ENCODE data around the gene MGRN1.
A peak's percentile ranks its signal among the peaks of the same experiment; 100 is the strongest.

Gene MGRN1

DNA sequence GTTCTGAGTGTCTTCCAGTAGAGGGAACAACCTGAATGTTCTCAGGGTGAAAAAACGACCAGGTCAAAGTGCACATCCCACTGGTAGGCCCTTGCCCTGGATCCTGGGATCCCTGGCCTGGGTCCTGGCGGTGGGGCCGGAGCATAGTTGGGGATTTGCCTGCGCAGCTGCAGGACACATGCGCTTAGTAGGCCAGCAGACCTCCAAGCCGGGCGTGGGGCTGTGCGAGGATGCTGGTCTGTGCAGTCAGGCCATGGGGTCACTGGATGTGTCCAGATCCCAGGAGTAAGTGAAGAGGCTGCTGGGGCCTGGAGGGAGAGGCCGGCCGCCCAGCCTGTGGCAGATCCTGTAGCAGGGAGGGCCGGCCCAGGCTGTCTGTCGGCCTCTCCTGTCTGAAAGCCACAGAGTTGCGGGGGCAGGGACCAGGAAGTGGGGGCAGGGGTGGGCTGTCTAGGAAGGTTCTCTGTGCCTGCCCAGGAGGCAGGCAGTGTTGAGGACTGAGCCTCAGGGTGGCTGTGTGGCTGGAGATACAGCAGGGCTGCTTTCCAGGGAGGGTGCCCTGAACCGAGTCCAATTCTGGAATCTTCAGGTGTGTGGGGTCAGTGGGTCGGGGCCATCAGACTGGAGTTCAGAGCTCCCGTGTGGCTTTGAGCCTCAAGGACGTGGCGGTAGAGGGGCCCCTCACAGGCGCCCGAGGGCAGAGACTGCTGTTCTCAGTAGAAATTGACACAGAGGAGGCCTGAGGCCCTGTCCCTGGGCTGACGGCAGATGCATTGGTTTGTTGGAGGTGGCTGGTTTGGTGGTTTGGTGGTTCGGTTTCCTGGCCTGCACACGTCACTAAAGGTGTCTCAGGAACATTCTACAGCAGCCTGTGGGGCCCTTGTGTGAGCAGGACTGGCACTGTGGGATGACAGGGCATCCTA is 51.5 kb downstream of the MGRN1 start:
- peak in 1 of 2 donors; percentile 29 for DNase-seq (ENCODE audit: low read depth in 2 of 2)

DNA sequence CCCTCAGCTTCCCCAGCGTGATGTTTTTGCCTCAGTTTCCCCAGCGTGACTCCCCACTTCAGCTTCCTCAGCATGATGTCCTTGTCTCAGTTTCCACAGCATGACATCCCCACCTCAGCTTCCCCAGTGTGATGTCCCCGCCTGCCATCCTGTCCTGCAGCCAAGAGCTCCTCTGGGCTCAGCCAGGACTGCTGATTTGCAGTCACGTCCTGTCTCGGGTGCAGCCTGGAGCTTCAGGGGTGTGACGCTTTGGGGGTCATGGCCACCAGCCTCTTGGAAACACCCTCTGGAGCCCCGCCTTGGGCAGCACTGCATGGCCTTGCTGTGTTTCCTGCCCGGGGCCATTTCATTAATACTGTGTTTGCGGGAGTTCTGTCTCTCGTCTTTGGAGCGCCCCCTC is 52.2 kb downstream of the MGRN1 start:
- no peak for DNase-seq (ENCODE audit: low read depth in 2 of 2)

DNA sequence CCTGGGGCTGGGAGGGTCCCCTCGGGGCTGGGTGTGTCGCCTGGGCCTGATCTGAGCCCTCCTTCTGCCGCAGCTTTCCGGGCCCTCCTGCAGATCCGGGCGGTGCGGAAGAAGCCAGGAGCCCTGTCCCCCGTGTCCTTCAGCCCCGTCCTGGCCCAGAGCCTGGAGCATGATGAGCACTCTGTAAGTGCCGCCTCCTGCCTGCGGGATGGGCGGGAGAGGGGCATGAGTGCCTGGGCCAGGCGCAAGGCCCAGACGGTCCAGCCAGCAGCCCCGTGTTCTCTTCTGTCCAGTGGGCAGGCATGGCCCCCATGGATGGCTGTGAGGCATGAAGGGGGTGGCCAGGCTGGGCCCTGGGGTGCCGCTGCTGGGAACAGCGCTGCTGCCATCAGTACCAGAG is 52.8 kb downstream of the MGRN1 start:
- no peak for DNase-seq (ENCODE audit: low read depth in 2 of 2)

DNA sequence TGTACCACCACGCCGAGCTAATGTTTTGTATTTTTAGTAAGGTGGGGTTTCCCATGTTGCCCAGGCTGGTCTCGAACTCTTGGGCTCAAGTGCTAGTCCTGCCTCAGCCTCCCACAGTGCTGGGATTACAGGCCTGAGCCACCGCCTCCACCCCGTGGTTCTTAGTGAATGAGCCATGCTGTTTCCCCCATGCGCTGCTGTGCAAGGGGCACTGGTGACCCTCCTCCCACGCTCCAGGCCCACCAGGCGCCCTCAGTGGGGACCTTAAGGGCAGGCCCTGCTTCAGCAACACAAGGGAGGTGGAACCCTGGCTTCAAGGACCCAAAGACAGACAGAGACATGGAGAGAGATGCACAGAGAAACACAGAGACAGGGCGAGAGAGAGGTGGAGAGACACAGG is 53.4 kb downstream of the MGRN1 start:
- no peak for DNase-seq (ENCODE audit: low read depth in 2 of 2)

DNA sequence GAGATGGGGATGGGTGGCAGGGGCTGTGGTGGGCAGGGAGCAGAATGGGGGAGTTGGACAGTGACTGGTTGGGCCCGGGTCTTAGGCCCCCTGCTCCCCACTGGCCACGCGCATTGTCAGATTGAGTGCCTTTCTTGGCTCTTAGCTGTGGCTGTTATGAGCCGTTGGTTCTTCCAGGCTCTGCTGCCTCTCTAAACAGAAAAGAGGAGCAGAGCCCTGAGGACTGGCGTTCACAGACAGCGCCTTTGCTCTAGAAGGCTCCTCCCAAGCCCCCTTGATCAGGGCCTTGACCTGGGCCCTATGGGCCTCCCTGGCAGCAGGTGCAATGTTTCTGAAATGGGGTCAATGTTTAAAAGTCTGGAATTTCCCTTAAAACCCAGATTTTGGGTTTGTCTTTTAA is 54.0 kb downstream of the MGRN1 start:
- DNase-seq (ENCODE audit: low read depth in 2 of 2): no peak

DNA sequence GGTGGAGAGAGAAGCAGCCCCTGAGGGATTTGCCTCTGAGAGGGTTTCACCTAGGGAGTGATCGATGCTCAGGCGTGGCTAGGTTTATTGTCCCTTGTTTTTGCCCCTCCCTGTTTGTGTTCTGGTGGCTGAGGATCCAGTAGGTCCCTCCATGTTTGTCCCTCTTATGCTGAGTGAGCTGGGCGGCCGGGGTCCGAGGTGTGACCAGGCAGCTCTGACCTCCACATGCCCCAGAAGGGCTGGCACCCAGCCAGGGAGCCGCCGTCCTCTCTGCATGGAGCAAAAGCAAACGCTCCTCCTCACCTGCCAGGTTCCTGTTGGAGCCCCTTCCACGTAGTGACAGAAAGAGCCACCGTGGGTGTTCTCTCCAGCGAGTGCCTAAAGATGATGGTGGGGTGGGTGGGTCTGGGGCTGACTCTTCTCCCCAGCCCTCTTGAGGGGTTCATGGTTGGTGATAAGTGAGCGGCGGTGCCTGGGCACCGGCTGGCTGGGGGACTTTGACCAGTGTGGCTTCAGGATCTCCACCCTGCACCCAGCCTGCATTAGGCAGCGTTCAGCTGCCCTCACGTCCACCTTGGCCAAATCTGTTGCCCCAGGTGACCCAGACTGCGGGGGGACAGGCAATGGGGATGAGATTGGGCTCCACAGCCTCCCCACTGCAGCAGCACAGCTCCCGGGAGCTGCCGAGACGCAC is 54.7 kb downstream of the MGRN1 start:
- DNase-seq (ENCODE audit: low read depth in 2 of 2): no peak

DNA sequence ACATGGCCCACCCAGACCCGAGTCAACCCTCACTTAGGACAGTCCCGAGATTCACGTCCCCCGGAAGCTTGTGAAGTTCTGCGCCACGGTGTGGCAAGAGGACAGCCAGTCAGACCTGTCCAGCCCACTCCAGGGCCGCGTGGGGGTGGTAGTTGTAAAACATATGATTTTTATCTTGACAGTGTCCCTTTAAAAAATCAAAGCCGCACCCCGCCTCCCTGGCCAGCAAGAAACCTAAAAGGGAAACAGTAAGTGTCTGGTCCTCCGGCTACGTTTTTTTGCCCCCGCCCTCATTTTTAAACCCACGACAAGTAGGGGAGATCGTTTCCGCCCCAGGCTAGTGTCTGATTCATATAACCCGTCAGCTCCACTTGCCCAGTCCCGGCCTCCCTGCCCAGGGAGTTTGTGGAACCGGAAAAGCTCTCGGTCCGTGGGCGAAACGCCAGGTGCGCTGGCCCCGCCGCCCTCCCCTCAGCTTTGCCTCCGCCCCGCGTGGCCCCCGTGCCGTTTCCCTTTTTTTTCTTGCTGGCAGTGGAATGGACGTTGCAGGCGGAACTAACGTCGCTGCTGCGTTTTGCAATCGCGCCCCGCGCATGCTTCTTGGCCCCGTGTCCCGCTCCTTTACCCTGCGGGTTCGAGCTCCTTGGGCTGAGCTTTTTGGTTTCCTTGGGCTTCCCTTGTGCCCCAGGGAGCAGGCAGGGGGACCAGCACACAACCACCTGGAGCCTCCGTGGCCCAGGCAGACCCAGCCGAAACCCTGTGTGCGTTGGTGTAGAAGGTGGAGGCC is 55.4 kb downstream of the MGRN1 start:
- no peak for DNase-seq (ENCODE audit: low read depth in 2 of 2)

DNA sequence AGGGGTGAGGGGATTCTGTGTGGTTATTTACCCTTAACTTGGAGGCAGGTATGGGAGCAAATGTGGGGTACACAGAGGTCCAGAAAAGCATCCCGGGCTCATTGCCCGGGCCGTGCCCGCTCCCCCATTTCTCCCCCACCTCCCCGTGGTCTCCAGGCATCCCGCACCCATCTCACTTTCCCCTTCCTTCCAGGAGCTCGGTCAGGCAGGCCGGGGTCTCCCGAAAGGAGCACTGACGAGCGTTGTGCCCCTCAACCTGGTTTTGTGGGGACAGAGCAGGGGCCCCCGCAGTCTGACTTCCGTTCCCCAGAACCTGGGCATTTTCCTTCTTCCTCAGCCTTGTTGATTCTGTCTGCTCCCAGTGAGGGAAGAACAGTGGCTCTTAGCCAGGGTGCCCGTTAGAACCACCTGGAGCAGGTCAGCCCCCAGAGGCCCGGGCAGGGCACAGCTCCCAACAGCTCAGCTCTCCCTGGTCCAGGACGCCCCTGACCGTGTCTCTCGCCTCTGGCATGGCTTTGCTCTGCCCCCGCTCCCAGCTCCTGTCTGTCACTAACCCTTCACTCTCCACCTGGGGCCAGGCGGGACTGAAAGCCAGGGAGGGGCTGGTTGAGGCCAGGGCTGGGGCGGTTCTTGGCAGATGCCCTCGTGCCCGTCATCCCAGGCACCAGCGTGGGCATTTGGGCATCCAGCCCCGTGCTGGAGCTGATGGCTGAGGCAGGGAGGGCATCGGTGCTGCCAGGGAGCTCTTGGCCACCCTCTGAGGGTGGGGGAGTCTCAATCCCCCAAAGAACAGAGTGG is 56.2 kb downstream of the MGRN1 start:
- no peak for DNase-seq (ENCODE audit: low read depth in 2 of 2)

DNA sequence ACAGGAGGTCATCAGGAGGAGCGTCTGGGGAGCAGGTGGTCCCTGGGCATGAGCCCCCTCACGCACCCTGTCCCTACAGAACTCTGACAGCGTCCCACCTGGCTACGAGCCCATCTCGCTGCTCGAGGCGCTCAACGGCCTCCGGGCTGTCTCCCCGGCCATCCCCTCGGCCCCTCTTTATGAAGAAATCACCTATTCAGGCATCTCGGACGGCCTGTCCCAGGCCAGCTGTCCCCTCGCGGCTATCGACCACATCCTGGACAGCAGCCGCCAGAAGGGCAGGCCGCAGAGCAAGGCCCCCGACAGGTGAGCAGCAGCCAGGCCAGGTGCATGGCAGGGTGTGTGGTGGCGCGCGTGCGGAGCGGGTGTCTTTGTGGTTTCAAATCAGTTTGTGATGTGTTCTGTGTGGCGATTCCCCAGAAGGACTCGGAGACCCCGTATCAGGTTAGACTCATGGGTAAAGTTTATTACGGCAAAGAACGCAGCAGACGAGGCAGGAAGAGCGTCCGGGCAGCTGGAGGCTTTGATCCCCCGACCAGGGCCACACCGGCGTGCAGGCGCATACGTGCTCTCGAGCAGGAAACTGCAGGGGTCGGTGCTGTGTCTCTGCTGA is 57.0 kb downstream of the MGRN1 start:
- DNase-seq (ENCODE audit: low read depth in 2 of 2): no peak

DNA sequence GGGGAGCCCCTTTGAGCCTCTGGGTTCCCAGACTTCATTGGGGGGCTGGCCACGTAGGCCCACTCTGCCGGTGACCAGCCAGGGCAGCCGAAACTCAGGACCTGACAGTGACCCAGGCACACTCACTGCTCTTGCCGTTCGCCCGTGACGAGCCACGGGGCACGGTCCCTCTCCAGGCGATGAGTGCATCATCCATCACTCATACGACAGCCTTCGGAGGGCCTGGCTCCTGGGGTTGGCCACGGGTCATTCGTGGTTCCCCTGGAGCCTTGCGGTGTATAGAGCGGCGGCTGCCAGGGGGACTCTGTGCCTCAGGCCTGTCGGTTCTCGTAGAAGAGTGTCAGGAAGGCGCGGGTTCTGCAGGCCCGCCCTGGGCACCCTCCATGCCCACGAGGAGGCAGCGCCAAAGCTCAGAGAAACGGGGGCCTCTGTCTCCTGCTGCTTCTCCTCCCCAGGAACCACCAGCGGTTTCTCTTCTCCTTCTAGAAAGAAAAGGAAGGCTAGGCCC is 57.5 kb downstream of the MGRN1 start:
- DNase-seq (ENCODE audit: low read depth in 2 of 2): no peak

DNA sequence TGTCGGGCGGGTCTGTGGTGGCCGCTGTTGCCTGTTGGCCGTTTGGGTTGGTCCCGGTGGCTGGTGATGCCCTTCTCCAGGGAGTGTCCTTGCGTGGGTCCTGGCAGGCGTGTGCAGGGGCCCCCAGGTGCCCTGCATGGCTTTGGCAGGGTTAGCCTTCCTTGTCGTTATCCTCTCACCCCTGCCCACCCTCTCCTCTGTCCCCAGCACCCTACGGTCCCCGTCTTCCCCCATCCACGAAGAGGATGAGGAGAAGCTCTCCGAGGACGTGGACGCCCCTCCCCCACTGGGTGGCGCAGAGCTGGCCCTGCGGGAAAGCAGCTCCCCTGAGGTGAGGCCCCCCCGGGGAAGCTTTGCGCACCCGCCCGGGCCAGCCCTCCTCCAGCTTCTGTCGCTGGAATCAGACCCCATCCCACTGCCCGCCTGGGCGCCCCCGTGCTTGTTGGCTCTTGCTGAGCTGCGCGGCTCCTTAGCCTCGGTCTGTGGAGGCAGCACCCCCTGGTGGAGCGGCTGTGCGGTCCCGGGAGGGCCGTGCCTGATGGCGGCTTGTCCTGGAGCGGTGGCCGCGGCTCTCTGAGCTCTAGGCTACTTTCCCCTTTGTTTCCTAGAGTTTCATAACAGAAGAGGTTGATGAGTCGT is 58.1 kb downstream of the MGRN1 start:
- no peak for DNase-seq (ENCODE audit: low read depth in 2 of 2)

DNA sequence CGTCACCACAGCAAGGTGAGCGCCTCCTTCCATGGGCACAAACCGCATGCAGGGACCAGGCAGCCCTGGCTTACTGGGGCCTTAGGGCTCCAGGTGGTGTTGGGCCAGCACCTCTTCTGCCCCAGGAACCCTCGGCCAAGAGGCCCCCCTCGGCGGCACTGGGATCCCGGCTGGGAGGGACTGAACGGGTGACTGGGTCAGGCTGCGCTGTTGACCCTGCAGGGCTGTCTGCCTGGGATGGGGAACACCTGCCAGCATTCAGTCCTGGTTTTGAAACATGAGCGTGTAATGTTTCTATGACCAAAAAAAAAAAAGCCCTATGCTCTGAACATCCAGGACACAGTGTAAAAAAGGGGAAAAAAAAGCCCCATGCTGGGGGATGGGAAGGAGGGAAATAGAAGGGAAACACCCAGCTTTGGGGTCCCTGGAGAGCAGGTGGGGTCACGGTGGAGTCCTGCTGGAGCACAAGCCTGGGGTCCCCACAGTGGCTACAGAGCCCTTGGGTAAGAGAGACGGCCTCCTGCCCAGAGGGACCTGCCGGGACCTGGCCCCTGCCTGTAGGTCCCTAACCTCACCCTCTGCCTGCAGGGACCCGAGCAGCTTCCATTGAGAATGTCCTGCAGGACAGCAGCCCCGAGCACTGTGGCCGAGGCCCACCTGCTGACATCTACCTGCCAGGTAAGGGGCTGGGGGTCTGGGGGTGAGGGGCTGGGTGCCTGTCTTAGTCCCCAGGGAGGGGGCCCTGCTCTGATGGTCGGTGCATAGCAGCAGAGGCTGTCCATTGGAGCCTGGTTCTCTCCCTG is 58.8 kb downstream of the MGRN1 start:
- no peak for DNase-seq (ENCODE audit: low read depth in 2 of 2)

DNA sequence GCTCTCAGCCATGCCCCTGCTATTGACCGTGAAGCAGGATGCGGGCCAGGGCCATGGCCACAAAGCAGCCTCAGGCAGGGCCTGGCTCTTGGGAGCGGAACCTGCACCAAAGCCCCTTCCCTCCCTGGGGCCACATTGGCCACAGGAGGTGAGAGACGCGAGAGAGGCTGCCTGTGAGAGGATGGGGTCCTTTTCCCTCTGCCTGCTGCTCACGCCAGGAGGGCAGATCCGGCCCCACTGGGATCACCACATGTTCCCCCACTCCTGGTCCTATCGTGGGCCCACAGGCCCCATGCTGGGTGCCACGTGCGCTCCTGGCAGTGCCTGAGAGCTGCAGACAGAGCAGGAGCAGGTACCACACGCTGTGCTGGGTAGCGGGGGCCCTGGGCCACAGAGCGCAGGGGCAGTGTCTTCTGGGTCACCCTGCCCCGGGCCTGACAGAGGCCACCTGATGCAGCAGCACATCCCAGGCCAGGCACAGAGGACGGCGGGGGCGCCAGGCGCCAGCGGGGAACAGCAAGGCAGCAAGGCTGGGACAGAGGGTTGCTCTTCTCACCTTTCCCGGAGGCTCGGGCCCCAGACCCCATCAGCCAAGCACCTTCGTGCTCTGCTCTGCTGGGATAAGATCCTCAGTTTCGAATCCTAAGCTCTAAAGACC is 59.6 kb downstream of the MGRN1 start:
- no peak for DNase-seq (ENCODE audit: low read depth in 2 of 2)

DNA sequence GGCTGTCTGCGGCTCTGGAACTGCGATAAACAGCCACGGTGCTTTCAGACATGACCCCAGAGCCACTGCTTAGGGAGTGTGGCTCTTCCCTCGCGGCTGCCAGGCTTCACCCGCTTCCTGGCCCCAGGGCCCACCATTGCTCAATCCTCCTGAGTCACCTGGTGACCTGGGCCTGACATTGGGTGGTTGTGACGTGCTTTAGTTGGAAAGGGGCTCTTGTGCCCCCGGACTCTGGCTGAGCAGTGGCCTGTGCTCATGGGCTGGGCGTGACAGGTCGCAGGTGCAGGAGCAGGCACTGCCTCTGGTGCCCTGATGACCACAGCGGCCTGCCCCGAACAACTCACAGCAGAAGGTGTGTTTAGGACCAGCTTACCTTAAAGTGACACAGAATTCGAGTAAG is 60.1 kb downstream of the MGRN1 start:
- no peak for DNase-seq (ENCODE audit: low read depth in 2 of 2)

DNA sequence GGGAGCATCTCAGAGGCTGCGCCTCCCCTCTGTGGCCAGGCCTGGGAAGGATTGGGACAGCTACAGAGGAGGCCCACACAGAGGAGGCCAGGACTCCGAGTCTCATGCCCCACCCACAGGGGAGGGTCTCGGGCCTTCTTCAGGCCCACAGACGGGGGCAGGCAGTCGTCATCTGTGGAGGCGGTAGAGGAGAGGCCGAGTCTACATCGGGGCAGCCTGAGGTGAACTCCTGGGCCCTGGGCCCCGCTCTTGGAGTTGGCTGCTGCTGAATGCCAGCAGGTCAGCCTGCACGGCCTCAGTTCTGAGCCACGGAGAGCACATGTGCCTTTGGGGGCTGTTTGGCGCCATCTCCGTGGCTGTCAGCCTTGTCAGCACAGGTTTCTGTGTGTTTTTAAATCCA is 60.7 kb downstream of the MGRN1 start:
- no peak for DNase-seq (ENCODE audit: low read depth in 2 of 2)

DNA sequence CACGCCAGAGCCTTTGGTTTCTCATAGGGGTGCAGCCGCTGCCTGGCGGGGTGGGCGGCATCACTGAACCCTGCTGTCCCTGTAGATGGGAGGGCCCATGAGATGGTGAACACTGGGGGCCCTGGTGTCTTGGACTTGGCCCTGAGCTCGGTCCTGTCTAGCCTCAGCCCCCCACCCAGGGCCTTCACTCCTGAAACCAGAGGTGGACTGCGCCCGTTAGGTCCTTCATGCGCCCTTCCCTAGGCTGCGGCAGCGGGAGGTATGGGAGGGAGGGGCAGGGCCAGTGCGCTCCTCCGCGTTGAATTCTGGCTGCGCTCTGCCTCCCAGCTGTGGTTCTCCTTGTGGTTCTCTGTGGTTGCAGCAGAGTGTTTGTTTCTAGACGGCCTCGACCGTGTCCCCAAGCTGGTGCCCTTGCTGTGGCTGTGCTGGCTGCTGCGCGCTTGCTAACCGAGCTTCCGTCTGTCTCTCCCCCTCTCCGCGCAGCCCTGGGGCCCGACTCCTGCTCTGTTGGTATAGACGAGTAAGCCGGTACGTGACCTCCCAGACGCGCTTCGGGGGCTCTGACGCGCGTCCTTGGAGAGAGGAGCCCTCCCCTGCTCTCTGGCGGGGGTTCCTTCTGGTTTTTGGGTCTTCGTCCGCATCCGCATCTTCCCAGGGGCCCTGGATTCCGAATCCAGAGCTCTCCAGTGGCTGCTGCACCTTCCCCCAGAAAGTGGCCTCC is 61.3 kb downstream of the MGRN1 start:
- DNase-seq (ENCODE audit: low read depth in 2 of 2): no peak

DNA sequence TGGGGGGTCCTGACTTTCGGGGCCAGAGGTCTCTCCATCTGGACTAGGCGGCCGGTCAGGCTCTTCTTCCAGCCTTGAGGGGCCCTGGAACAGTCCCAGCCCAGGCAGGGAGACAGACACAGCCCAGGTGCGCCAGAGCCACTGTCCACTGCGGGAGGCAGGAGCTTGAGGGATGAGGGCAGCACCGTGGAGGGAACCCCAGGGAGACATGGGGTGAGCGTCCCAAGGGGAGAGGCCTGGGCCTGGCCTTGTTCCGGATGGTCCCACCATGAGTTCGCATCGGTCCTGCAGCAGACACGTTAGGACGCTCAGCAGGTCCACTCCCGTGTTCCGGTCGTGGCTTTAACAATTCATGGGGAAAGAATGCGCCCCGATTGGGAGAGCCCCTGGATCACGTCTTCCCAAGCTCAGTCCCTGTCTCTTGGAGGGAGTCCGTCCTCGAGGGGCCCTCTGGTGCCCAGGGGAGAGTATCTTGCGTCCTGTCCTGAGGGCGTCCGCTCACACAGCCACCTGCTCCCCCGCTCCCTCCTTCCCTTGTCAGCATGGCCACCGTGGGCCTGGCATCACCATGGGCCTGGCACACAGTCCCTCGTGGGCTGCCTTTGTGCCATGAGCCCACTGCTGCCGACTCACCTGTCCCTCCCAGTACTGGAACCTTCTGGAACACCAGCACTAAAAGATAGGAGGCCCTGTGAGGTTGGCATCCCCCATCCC is 62.0 kb downstream of the MGRN1 start:
- no peak for DNase-seq (ENCODE audit: low read depth in 2 of 2)

DNA sequence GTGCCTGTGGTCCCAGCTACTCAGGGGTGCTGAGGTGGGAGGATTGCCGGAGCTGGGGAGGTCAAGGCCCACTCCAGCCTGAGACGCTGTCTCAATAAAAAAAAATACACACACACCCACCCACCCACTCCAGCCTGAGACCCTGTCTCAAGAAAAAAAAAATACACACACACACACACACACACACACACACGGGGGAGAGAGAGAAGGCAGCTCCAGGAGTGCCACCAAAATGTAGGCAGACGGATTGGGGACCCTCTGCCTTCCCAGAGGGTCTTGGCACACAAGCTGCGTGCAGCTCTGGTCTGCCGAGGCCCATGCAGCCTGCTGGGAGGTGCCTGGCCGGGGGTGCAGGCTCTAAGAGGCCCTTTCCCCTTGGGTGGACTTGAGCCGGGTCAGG is 62.8 kb downstream of the MGRN1 start:
- DNase-seq (ENCODE audit: low read depth in 2 of 2): no peak
